ENCODE measurements around the gene SMC1B.

- no peak for TF ChIP-seq CTCF (IDR thresholded peaks at IDR 0.05)
- no peak for TF ChIP-seq POLR2AphosphoS5 (IDR thresholded peaks at IDR 0.05; ENCODE audit: low read depth, low read length)
- TF ChIP-seq TCF7L2 (IDR thresholded peaks at IDR 0.05; ENCODE audit: low read depth, low read length) = no peak
Observed at GRCh38 chr22:45324311-45324711, 89.1 kb downstream of the SMC1B start.
